GM12878 (cell line): Measurements from ENCODE around the gene NGFR. TPM values are rescaled to one million over a fixed set of nuclear protein-coding genes. Genes with fewer than 3 reads are reported as not detected.

ENCODE experiments used
- ATAC-seq: fragments of 200-7000 bp; cut with Tn5 transposase; 3 replicates; pipeline ENCODE4 v1.9.1; 2020; ENCODE audit warnings: mild to moderate bottlenecking, moderate library complexity
- BruUV-seq: library from RNA; stranded (reverse); fragments of 400-500 nt; replicated peaks from 2 replicates; lab custom pipeline; 2021; lab: Mats Ljungman, UMichigan
- CTCF ChIA-PET: fragments of 300-600 bp; sonication (Branson Sonifier 250); formaldehyde crosslinking; extraction: SDS; loops from one replicate; lab custom pipeline; 2021; ENCODE audit warnings: inconsistent platforms; lab: Yijun Ruan, JAX
- POLR2A ChIA-PET: fragments of 350-600 bp; formaldehyde crosslinking; extraction: SDS; loops from one replicate; lab custom pipeline; 2021; ENCODE audit warnings: inconsistent platforms; lab: Charles Lee
- RAD21 ChIA-PET: fragments of 300-600 bp; sonication (Branson Sonifier 250); formaldehyde crosslinking; loops from one replicate; lab custom pipeline; 2023; ENCODE audit warnings: antibody characterized with exemption; ENCODE audit not compliant: unreplicated experiment; lab: Charles Lee
- SMC1A ChIA-PET: fragments of 300-600 bp; sonication (Branson Sonifier 250); formaldehyde crosslinking; loops from one replicate; lab custom pipeline; 2023; ENCODE audit not compliant: unreplicated experiment, uncharacterized antibody; lab: Charles Lee
- DNase-seq: peaks from one replicate; pipeline ENCODE4 v3.0.0-alpha.2; 2011; ENCODE audit warnings: low read depth, low spot score
- FAIRE-seq: peaks from 3 replicates; lab custom pipeline; 2011; peaks lifted over from hg19 to GRCh38; lab: Jason Lieb, UNC
- H2AFZ ChIP-seq: 2 replicates; pipeline ENCODE4 v1.6.0; 2011; ENCODE audit warnings: low read depth, low read length, control low read depth; ENCODE audit not compliant: control insufficient read depth
- H3K27ac ChIP-seq: 2 replicates; pipeline ENCODE4 v1.5.1; 2011; ENCODE audit warnings: control low read depth; ENCODE audit not compliant: control insufficient read depth, insufficient read depth
- H3K27me3 ChIP-seq, 2 experiments: replicated peaks in 1 of 2; 2 replicates each; pipeline versions ENCODE4 v1.6.0 to v1.6.1; 2011; ENCODE audit warnings: low read length in 1 of 2; ENCODE audit not compliant: control insufficient read depth in 2 of 2, insufficient read depth in 2 of 2
- H3K36me3 ChIP-seq, 2 experiments: 2 replicates each; pipeline ENCODE4 v1.5.1; 2011; ENCODE audit warnings: low read length in 1 of 2; ENCODE audit not compliant: control insufficient read depth in 2 of 2, insufficient read depth in 2 of 2
- H3K4me1 ChIP-seq: 2 replicates; pipeline ENCODE4 v1.6.1; 2011; ENCODE audit warnings: mild to moderate bottlenecking, low read length, moderate library complexity, mixed read lengths; ENCODE audit not compliant: control insufficient read depth, insufficient read depth
- H3K4me2 ChIP-seq: 2 replicates; pipeline ENCODE4 v1.6.0; 2011; ENCODE audit warnings: control low read depth; ENCODE audit not compliant: control insufficient read depth, insufficient read depth
- H3K4me3 ChIP-seq: fragments of 200-600 bp; sonication (generic); 2 replicates; pipeline ENCODE4 v1.5.1; 2016
- H3K79me2 ChIP-seq: 2 replicates; pipeline ENCODE4 v1.6.0; 2011; ENCODE audit warnings: low read length; ENCODE audit not compliant: control insufficient read depth, insufficient read depth
- H3K9ac ChIP-seq: 2 replicates; pipeline ENCODE4 v1.8.0; 2011; ENCODE audit warnings: low read length, control low read depth, mixed read lengths; ENCODE audit not compliant: control insufficient read depth, insufficient read depth
- H3K9me3 ChIP-seq: replicated peaks from 3 replicates; pipeline ENCODE4 v1.5.1; 2011; ENCODE audit warnings: mild to moderate bottlenecking, low read length; ENCODE audit not compliant: control insufficient read depth, insufficient read depth
- H4K20me1 ChIP-seq: 2 replicates; pipeline ENCODE4 v1.6.0; 2011; ENCODE audit not compliant: control insufficient read depth, insufficient read depth
- BACH1 ChIP-seq: fragments of 450-650 bp; IDR thresholded peaks from 2 replicates; pipeline ENCODE4 v1.6.1; 2017; ENCODE audit warnings: mild to moderate bottlenecking, borderline replicate concordance
- CBX5 ChIP-seq: sonication (generic); IDR thresholded peaks from 2 replicates; pipeline ENCODE4 v1.6.1; 2016; ENCODE audit warnings: low read depth, moderate library complexity, mild to moderate bottlenecking, inconsistent platforms
- CHD1 ChIP-seq: IDR thresholded peaks from 2 replicates; pipeline ENCODE4 v1.6.1; 2012; ENCODE audit warnings: low read depth, low read length, improper control_type of control experiment
- KDM1A ChIP-seq: fragments of 200-600 bp; sonication (generic); IDR thresholded peaks from 2 replicates; pipeline ENCODE4 v1.6.1; 2016; ENCODE audit warnings: borderline replicate concordance
- KLF5 ChIP-seq: fragments of 450-650 bp; IDR thresholded peaks from 2 replicates; pipeline ENCODE4 v1.6.1; 2014; ENCODE audit warnings: mild to moderate bottlenecking; ENCODE audit not compliant: partially characterized antibody
- NFIC ChIP-seq: IDR thresholded peaks from 2 replicates; pipeline ENCODE4 v1.6.1; 2012; ENCODE audit warnings: low read depth, mild to moderate bottlenecking, inconsistent platforms, low read length, moderate library complexity
- POLR2AphosphoS2 ChIP-seq: IDR thresholded peaks from 2 replicates; pipeline ENCODE4 v1.6.1; 2011; ENCODE audit warnings: low read depth, mild to moderate bottlenecking, low read length, improper control_type of control experiment, moderate library complexity
- RAD51 ChIP-seq: fragments of 450-650 bp; IDR thresholded peaks from 2 replicates; pipeline ENCODE4 v1.6.1; 2016; ENCODE audit warnings: moderate library complexity, mild to moderate bottlenecking, inconsistent platforms
- RCOR1 ChIP-seq: conservative IDR thresholded peaks from 2 replicates; pipeline ENCODE4 v1.6.1; 2012; ENCODE audit warnings: low read depth, low read length, improper control_type of control experiment
- RELA ChIP-seq: fragments of 450-650 bp; IDR thresholded peaks from 2 replicates; pipeline ENCODE4 v1.8.0; 2014; ENCODE audit warnings: borderline replicate concordance; ENCODE audit not compliant: partially characterized antibody
- SMAD5 ChIP-seq: IDR thresholded peaks from 2 replicates; pipeline ENCODE4 v1.6.1; 2016; ENCODE audit warnings: antibody characterized with exemption, low read depth
- WGBS: methylation state at CpG from one replicate; pipeline ENCODE4 v1.1.6; 2016; ENCODE audit warnings: low lambda C conversion rate; ENCODE audit not compliant: insufficient replicate concordance, insufficient coverage; ENCODE audit errors: missing lambda C conversion rate; 5-methylcytosine and 5-hydroxymethylcytosine counted together
- in situ Hi-C: fragments of 300-500 bp; cut with MboI; formaldehyde crosslinking; loops from 9 replicates; pipeline ENCODE4 v1.14.3; 2018; ENCODE audit warnings: mixed read lengths
- intact Hi-C: fragments of 100-400 bp; cut with micrococcal nuclease; formaldehyde crosslinking; loops from one replicate; pipeline ENCODE4 v1.14.2; 2022; ENCODE audit not compliant: unreplicated experiment
- polyA plus RNA-seq, 11 experiments: library from polyadenylated mRNA; depleted of rRNA in 4 of 11; unstranded in 6 of 11; stranded (reverse) in 5 of 11; fragments of >200 nt; fragmentation: Nextera tagmentation in 4 of 11; fragmentation: Illumina TruSeq in 1 of 11; extraction: Ambion mirVana in 4 of 11; extraction: Trizol in 1 of 11; gene quantifications; 1 replicate in 1 of 11; 2 replicates in 10 of 11; pipeline versions ENCODE4 v1.2.1 to v1.2.3, GENCODE V29; 2011 to 2016; ENCODE audit warnings: inconsistent platforms in 2 of 11, missing spikeins in 2 of 11, low read depth in 1 of 11
- total RNA-seq, 4 experiments: library from RNA; depleted of rRNA in 3 of 4; stranded (reverse); fragments of >200 nt in 3 of 4; fragmentation: Illumina TruSeq in 1 of 4; extraction: Trizol in 1 of 4; gene quantifications; 2 replicates each; pipeline versions ENCODE4 v1.2.1 to v1.2.3, GENCODE V29; 2013 to 2021
- TF ChIP-seq, protein P1 (sequence below): fragments of 450-650 bp; IDR thresholded peaks from 2 replicates; pipeline ENCODE4 v1.6.1; 2017; ENCODE audit warnings: mild to moderate bottlenecking, moderate library complexity

The NGFR gene
- total and polyA plus RNA-seq, 10 of the 15 experiments (the other 5 are each of a cell fraction or from before 2014, with no cell fraction given): 0.05 to 0.28 (median 0.08) TPM; not detected in 1

DNA sequence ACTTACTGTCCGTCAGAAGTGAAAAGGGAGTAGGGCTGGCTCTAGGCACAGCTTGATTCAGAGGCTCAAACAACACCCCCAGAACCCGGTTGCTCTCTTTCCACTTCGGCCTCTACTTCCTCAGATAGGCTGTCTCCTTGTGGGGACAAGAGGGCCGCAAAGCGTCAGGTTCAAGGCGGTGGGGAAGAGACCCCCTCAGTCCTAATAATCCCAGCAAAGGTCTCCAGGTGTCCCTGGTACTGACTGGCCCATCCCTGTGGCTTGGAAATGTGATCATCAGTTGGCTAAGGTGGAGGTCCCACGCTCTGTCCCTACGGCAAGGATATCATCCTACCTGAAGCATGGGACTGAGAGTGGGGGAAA lies 26.0 kb downstream of the NGFR start:
- BruUV-seq: no TSS peak
- Histone ChIP-seq H3K4me1 (peaks cover 9% of the 10 kb centered on the region), H3K9ac (no peak overlapping the region), H3K27me3 (no peaks in the 10 kb centered on the region), H3K4me2 (no peak overlapping the region), H3K9me3 (no peaks in the 10 kb centered on the region), H3K36me3 (no peaks in the 10 kb centered on the region), H3K27ac (no peak overlapping the region), H2AFZ (no peak overlapping the region), H3K79me2 (no peaks in the 10 kb centered on the region), H4K20me1 (no peaks in the 10 kb centered on the region), H3K4me3 (no peak overlapping the region)
- intact Hi-C loops (no loop called here), in situ Hi-C loops (no loop called here)
- WGBS: 57% methylated on average over 8 of the region's 8 CpGs
- ChIA-PET CTCF (interaction anchor here (1.8 kb wide), 1 partner anchor 35 kb away, joined by 7 read pairs; no protein-coding TSS in a partner anchor), RAD21 (no interaction called here), SMC1A (no interaction called here), POLR2A (no interaction called here)
- no peak for TF ChIP-seq RELA
- no peak for TF ChIP-seq SMAD5
- no peak for TF ChIP-seq KLF5
- TF ChIP-seq POLR2AphosphoS2: no peak
- no peak for TF ChIP-seq RCOR1
- TF ChIP-seq, protein P1, sequence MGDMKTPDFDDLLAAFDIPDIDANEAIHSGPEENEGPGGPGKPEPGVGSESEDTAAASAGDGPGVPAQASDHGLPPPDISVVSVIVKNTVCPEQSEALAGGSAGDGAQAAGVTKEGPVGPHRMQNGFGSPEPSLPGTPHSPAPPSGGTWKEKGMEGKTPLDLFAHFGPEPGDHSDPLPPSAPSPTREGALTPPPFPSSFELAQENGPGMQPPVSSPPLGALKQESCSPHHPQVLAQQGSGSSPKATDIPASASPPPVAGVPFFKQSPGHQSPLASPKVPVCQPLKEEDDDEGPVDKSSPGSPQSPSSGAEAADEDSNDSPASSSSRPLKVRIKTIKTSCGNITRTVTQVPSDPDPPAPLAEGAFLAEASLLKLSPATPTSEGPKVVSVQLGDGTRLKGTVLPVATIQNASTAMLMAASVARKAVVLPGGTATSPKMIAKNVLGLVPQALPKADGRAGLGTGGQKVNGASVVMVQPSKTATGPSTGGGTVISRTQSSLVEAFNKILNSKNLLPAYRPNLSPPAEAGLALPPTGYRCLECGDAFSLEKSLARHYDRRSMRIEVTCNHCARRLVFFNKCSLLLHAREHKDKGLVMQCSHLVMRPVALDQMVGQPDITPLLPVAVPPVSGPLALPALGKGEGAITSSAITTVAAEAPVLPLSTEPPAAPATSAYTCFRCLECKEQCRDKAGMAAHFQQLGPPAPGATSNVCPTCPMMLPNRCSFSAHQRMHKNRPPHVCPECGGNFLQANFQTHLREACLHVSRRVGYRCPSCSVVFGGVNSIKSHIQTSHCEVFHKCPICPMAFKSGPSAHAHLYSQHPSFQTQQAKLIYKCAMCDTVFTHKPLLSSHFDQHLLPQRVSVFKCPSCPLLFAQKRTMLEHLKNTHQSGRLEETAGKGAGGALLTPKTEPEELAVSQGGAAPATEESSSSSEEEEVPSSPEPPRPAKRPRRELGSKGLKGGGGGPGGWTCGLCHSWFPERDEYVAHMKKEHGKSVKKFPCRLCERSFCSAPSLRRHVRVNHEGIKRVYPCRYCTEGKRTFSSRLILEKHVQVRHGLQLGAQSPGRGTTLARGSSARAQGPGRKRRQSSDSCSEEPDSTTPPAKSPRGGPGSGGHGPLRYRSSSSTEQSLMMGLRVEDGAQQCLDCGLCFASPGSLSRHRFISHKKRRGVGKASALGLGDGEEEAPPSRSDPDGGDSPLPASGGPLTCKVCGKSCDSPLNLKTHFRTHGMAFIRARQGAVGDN: no peak
- TF ChIP-seq KDM1A: no peak
- TF ChIP-seq CHD1: no peak
- TF ChIP-seq CBX5: no peak
- TF ChIP-seq BACH1: no peak
- TF ChIP-seq RAD51: no peak
- TF ChIP-seq NFIC: no peak
- DNase-seq: no peak
- no peak for FAIRE-seq
- no peak for ATAC-seq
